PC-3 (cell line): ENCODE results near the gene ETFB. TPM values are rescaled to one million over a fixed set of nuclear protein-coding genes. Genes with fewer than 3 reads are reported as not detected.

ENCODE experiments used
- ATAC-seq: fragments of 200-7000 bp; cut with Tn5 transposase; 2 replicates; pipeline ENCODE4 v1.9.1; 2020; ENCODE audit warnings: mild to moderate bottlenecking, moderate library complexity
- BruUV-seq: library from RNA; stranded (reverse); fragments of 400-500 nt; replicated peaks from 2 replicates; lab custom pipeline; 2021; lab: Mats Ljungman, UMichigan
- CTCF ChIA-PET: fragments of 300-600 bp; sonication (Branson Sonifier 250); formaldehyde crosslinking; loops from one replicate; lab custom pipeline; 2022; ENCODE audit warnings: antibody characterized with exemption; lab: Charles Lee
- POLR2A ChIA-PET: fragments of 300-600 bp; sonication (Branson Sonifier 250); formaldehyde crosslinking; loops from one replicate; lab custom pipeline; 2022; ENCODE audit warnings: antibody characterized with exemption; ENCODE audit not compliant: unreplicated experiment; lab: Charles Lee
- DNase-seq: peaks from one replicate; pipeline ENCODE4 v3.0.0-alpha.2; 2015
- H2AFZ ChIP-seq: fragments of 300-600 bp; sonication (generic); 2 replicates; pipeline ENCODE4 v1.6.0; 2016; ENCODE audit warnings: antibody characterized with exemption, low read length
- H3F3A ChIP-seq: fragments of 300-600 bp; sonication (generic); one replicate; pipeline ENCODE4 v1.6.0; 2017; ENCODE audit warnings: antibody characterized with exemption, low read length, control low read depth, mild to moderate bottlenecking; ENCODE audit not compliant: unreplicated experiment
- H3K27ac ChIP-seq: fragments of 300-600 bp; sonication (generic); 2 replicates; pipeline ENCODE4 v1.5.1; 2016; ENCODE audit warnings: mild to moderate bottlenecking, low read length
- H3K27me3 ChIP-seq: fragments of 300-600 bp; sonication (generic); 2 replicates; pipeline ENCODE4 v1.6.1; 2016; ENCODE audit warnings: low read length, mixed read lengths
- H3K36me3 ChIP-seq: fragments of 300-600 bp; sonication (generic); 2 replicates; pipeline ENCODE4 v1.6.1; 2016; ENCODE audit warnings: low read depth, mixed run types, low read length, mixed read lengths
- H3K4me1 ChIP-seq: fragments of 300-600 bp; sonication (generic); 2 replicates; pipeline ENCODE4 v1.5.1; 2016; ENCODE audit warnings: low read length; ENCODE audit not compliant: insufficient read depth
- H3K4me2 ChIP-seq: fragments of 300-600 bp; sonication (generic); 2 replicates; pipeline ENCODE4 v1.6.0; 2016; ENCODE audit warnings: low read length
- H3K4me3 ChIP-seq: fragments of 300-600 bp; sonication (generic); 2 replicates; pipeline ENCODE4 v1.5.1; 2016; ENCODE audit warnings: mild to moderate bottlenecking, low read length, mixed read lengths
- H3K79me2 ChIP-seq: fragments of 300-600 bp; sonication (generic); 2 replicates; pipeline ENCODE4 v1.6.1; 2017; ENCODE audit warnings: low read length, mixed read lengths
- H3K9ac ChIP-seq: fragments of 300-600 bp; sonication (generic); 2 replicates; pipeline ENCODE4 v1.6.0; 2016; ENCODE audit warnings: mild to moderate bottlenecking, low read length
- H3K9me2 ChIP-seq: fragments of 300-600 bp; sonication (generic); replicated peaks from 2 replicates; pipeline ENCODE4 v1.6.1; 2016; ENCODE audit warnings: mixed run types, low read length, mixed read lengths
- H3K9me3 ChIP-seq: fragments of 300-600 bp; sonication (generic); 2 replicates; pipeline ENCODE4 v1.6.1; 2016; ENCODE audit warnings: low read length, mixed read lengths
- H4K20me1 ChIP-seq: fragments of 300-600 bp; sonication (generic); 2 replicates; pipeline ENCODE4 v1.6.1; 2016; ENCODE audit warnings: low read length, mixed read lengths
- CTCF ChIP-seq: fragments of 300-600 bp; sonication (generic); conservative IDR thresholded peaks from 2 replicates; pipeline ENCODE4 v1.5.1; 2017; ENCODE audit warnings: antibody characterized with exemption, low read depth, mild to moderate bottlenecking, low read length
- EZH2 ChIP-seq: fragments of 300-600 bp; sonication (generic); IDR thresholded peaks from one replicate; pipeline ENCODE4 v1.6.1; 2017; ENCODE audit warnings: antibody characterized with exemption, mild to moderate bottlenecking, low read length; ENCODE audit not compliant: unreplicated experiment
- EZH2phosphoT487 ChIP-seq: fragments of 300-600 bp; sonication (generic); IDR thresholded peaks from 2 replicates; pipeline ENCODE4 v1.6.1; 2018; ENCODE audit warnings: mild to moderate bottlenecking, antibody characterized with exemption, low read length, borderline replicate concordance
- intact Hi-C: fragments of 100-400 bp; cut with micrococcal nuclease; formaldehyde crosslinking; loops from 2 replicates; pipeline ENCODE4 v1.9.0; 2023
- total RNA-seq: library from RNA; depleted of rRNA; stranded (reverse); fragments of >200 nt; gene quantifications from 2 replicates; pipeline ENCODE4 v1.2.3, GENCODE V29; 2014

ETFB gene
- total RNA-seq, 1 experiment from 2014 or later = 249 TPM

- H3K4me2 ChIP-seq = peak overlapping the region; percentile 85
- BruUV-seq = no TSS peak
- H3K4me3 ChIP-seq = peak overlapping the region; percentile 66
- no peaks in the 10 kb centered on the region for H3F3A ChIP-seq
- peak; percentile 93 for ATAC-seq
- no peaks in the 10 kb centered on the region for H3K9me2 ChIP-seq
- H4K20me1 ChIP-seq = no peaks in the 10 kb centered on the region
- POLR2A ChIA-PET = interaction anchor here (0.6 to 0.8 kb wide), 3 partner anchors 27 to 1462 kb away, joined by 4 to 10 read pairs (median 7); no protein-coding TSS in a partner anchor
- H3K36me3 ChIP-seq = no peaks in the 10 kb centered on the region
- intact Hi-C loops = loop anchor here (1.0 kb wide), 2 partner anchors 27 to 55 kb away; no protein-coding TSS in a partner anchor
- peaks cover 18% of the 10 kb centered on the region for H3K4me1 ChIP-seq
- peak overlapping the region; percentile 74 for H3K9ac ChIP-seq
- DNase-seq = peak; percentile 100
- peak overlapping the region; percentile 92 for H2AFZ ChIP-seq
- no peaks in the 10 kb centered on the region for H3K79me2 ChIP-seq
- no peaks in the 10 kb centered on the region for H3K9me3 ChIP-seq
- H3K27ac ChIP-seq = peak overlapping the region; percentile 68
- H3K27me3 ChIP-seq = no peaks in the 10 kb centered on the region
- TF ChIP-seq EZH2 = no peak
- TF ChIP-seq CTCF = peak; percentile 59
- CTCF ChIA-PET = interaction anchor here (0.6 to 1.2 kb wide), 5 partner anchors 27 to 262 kb away, joined by 3 to 8 read pairs (median 3); no protein-coding TSS in a partner anchor
Observed at GRCh38 chr19:51394050-51394836, 28.1 kb upstream of the ETFB start.

- no peaks in the 10 kb centered on the region for H3F3A ChIP-seq
- CTCF ChIA-PET = no interaction called here
- no peaks in the 10 kb centered on the region for H3K9me2 ChIP-seq
- H2AFZ ChIP-seq = no peak overlapping the region
- no peak for ATAC-seq
- H3K27ac ChIP-seq = no peak overlapping the region
- POLR2A ChIA-PET = no interaction called here
- H3K9ac ChIP-seq = no peak overlapping the region
- no peaks in the 10 kb centered on the region for H3K79me2 ChIP-seq
- no peak for DNase-seq
- H3K4me2 ChIP-seq = no peak overlapping the region
- no TSS peak for BruUV-seq
- intact Hi-C loops = no loop called here
- no peaks in the 10 kb centered on the region for H4K20me1 ChIP-seq
- no peaks in the 10 kb centered on the region for H3K36me3 ChIP-seq
- no peak for TF ChIP-seq CTCF
- TF ChIP-seq EZH2phosphoT487 = no peak
- no peak for TF ChIP-seq EZH2
- H3K27me3 ChIP-seq = no peaks in the 10 kb centered on the region
- no peaks in the 10 kb centered on the region for H3K9me3 ChIP-seq
- peaks cover 18% of the 10 kb centered on the region for H3K4me1 ChIP-seq
- no peak overlapping the region for H3K4me3 ChIP-seq
Observed at GRCh38 chr19:51392701-51393100, 26.5 kb upstream of the ETFB start.

- no peaks in the 10 kb centered on the region for H3K36me3 ChIP-seq
- peak overlapping the region; percentile 53; the same call in 1 of the 2 replicates for H2AFZ ChIP-seq
- H3K9me2 ChIP-seq = no peaks in the 10 kb centered on the region
- H4K20me1 ChIP-seq = no peaks in the 10 kb centered on the region
- ATAC-seq (no peak), DNase-seq (no peak)
- H3K27ac ChIP-seq = no peak overlapping the region
- intact Hi-C loops = no loop called here
- no peaks in the 10 kb centered on the region for H3K79me2 ChIP-seq
- H3F3A ChIP-seq = no peaks in the 10 kb centered on the region
- no TSS peak for BruUV-seq
- H3K9me3 ChIP-seq = no peaks in the 10 kb centered on the region
- no peaks in the 10 kb centered on the region for H3K27me3 ChIP-seq
- H3K4me2 ChIP-seq = no peak overlapping the region
- H3K9ac ChIP-seq = no peak overlapping the region
- peaks cover 18% of the 10 kb centered on the region for H3K4me1 ChIP-seq
- ChIA-PET CTCF (no interaction called here), POLR2A (no interaction called here)
- no peak overlapping the region for H3K4me3 ChIP-seq
- TF ChIP-seq EZH2 (no peak), EZH2phosphoT487 (no peak), CTCF (no peak)
Observed at GRCh38 chr19:51391073-51391611, 25.0 kb upstream of the ETFB start.
